HL-60 (cell line): Measurements from ENCODE around the gene TOP3A.
"Not testable (repeated sequence)": the region's sequence is repeated elsewhere in the genome, so short reads cannot be mapped to it uniquely, and the experiment has no call there.

Experiments
- DNase-seq, 2 experiments: peaks; one replicate each; pipeline ENCODE4 v3.0.0-alpha.2; 2010 to 2020; ENCODE audit warnings: low read depth in 1 of 2, low spot score in 1 of 2
- H3K27ac ChIP-seq: fragments of 250-450 bp; sonication (Bioruptor Pico); replicated peaks from 2 replicates; pipeline ENCODE4 v1.5.1; 2020; ENCODE audit warnings: mild to moderate bottlenecking, moderate library complexity
- H3K27me3 ChIP-seq: fragments of 250-450 bp; sonication (Bioruptor Pico); 2 replicates; pipeline ENCODE4 v1.5.1; 2021; ENCODE audit warnings: mild to moderate bottlenecking, moderate library complexity; ENCODE audit not compliant: insufficient read depth, poor library complexity, severe bottlenecking
- H3K4me3 ChIP-seq: replicated peaks from 2 replicates; pipeline ENCODE4 v1.5.1; 2011; ENCODE audit warnings: mild to moderate bottlenecking, control low read depth, low read length; ENCODE audit not compliant: insufficient read depth
- GABPA ChIP-seq: IDR thresholded peaks from 2 replicates; pipeline ENCODE4 v1.6.1; 2012; ENCODE audit warnings: low read depth
- POLR2AphosphoS5 ChIP-seq: IDR thresholded peaks from 2 replicates; pipeline ENCODE4 v1.6.1; 2012; ENCODE audit warnings: low read depth
- REST ChIP-seq: IDR thresholded peaks from 2 replicates; pipeline ENCODE4 v1.6.1; 2012; ENCODE audit warnings: low read depth; ENCODE audit not compliant: insufficient replicate concordance
- SPI1 ChIP-seq: IDR thresholded peaks from 2 replicates; pipeline ENCODE4 v1.6.1; 2012; ENCODE audit warnings: low read depth, mild to moderate bottlenecking, borderline replicate concordance
- TF ChIP-seq, protein P1 (sequence below): IDR thresholded peaks from one replicate; pipeline ENCODE4 v1.5.1; 2011; ENCODE audit warnings: low read length, control low read depth, inconsistent platforms; ENCODE audit not compliant: insufficient read depth

Gene TOP3A

DNA sequence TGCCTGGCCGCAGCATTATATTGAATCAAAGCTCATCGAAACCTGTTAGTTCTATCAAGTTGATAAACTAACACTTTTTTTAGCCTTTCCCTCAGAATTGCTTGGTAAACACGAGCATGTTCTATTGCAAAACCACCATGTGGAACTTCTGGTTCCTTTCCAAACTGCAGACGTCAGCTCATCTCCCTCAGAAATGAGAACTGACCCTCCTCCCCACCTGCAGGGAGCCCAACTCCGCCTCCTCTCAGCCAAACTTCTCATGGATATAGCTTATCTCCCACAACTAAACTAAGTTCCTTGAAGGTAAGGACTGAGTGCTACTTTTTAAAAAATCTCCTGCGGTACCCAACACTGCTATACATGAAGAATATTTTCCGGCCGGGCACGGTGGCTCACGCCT lies 41.8 kb upstream of the TOP3A start:
- no peak overlapping the region for H3K27ac ChIP-seq
- TF ChIP-seq REST = no peak
- no peak for TF ChIP-seq POLR2AphosphoS5
- TF ChIP-seq, protein P1, sequence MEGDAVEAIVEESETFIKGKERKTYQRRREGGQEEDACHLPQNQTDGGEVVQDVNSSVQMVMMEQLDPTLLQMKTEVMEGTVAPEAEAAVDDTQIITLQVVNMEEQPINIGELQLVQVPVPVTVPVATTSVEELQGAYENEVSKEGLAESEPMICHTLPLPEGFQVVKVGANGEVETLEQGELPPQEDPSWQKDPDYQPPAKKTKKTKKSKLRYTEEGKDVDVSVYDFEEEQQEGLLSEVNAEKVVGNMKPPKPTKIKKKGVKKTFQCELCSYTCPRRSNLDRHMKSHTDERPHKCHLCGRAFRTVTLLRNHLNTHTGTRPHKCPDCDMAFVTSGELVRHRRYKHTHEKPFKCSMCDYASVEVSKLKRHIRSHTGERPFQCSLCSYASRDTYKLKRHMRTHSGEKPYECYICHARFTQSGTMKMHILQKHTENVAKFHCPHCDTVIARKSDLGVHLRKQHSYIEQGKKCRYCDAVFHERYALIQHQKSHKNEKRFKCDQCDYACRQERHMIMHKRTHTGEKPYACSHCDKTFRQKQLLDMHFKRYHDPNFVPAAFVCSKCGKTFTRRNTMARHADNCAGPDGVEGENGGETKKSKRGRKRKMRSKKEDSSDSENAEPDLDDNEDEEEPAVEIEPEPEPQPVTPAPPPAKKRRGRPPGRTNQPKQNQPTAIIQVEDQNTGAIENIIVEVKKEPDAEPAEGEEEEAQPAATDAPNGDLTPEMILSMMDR = no peak
- no peak for TF ChIP-seq SPI1
- no peak for TF ChIP-seq GABPA
- DNase-seq = peak in 1 of 2 experiments; percentile 38
- H3K27me3 ChIP-seq = no peaks in the 10 kb centered on the region
- H3K4me3 ChIP-seq = no peak overlapping the region

GRCh38 chr17:18353541-18353940 lies 38.7 kb upstream of the TOP3A start:
- no peak overlapping the region for H3K4me3 ChIP-seq
- H3K27me3 ChIP-seq = no peaks in the 10 kb centered on the region
- TF ChIP-seq, protein P1 = no peak
- no peak for DNase-seq
- H3K27ac ChIP-seq = no peak overlapping the region

DNA sequence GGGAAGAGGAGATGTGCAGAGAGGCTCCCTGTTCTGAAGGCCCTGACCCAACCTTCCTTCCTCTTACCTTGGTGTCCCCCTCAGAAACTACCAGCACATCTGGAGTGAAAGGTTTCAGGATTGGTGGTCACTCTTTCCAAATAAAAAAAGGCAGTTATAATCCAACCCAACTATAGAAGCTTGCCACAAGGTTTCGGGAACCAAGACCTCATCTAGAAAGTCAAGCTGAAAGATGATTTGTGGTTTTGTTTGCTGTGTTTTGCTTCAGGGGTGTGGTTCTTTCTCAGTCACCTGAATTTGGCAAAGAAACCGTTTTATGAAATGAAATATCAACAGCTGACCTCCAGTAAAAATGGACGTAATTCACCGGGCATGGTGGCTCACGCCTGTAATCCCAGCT lies 29.2 kb upstream of the TOP3A start:
- H3K4me3 ChIP-seq = no peak overlapping the region
- H3K27me3 ChIP-seq = no peaks in the 10 kb centered on the region
- DNase-seq = no peak
- TF ChIP-seq SPI1 (no peak), GABPA (no peak), POLR2AphosphoS5 (no peak)
- no peak overlapping the region for H3K27ac ChIP-seq

DNA sequence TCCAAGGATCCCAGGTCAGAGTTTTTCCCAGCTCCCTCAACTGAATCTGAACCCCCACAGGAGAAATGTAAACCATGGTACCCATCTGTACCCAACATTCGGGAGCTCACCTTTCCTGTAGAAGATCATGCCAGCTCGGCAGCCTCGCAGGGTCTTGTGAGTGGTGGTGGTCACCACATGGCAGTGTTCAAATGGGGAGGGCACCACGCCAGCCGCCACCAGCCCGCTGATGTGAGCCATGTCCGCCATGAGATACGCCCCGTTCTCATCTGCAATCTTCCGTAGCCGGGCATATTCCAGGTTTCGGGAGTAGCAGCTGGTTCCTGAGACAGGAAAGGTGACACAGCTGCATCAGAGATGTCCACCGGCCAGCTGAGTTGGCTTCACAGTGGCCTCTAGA lies 25.1 kb upstream of the TOP3A start:
- Histone ChIP-seq H3K27ac (no peak overlapping the region), H3K27me3 (no peaks in the 10 kb centered on the region), H3K4me3 (no peak overlapping the region)
- DNase-seq = no peak
- no peak for TF ChIP-seq REST
- TF ChIP-seq, protein P1 = no peak
- TF ChIP-seq GABPA = no peak
- TF ChIP-seq POLR2AphosphoS5 = no peak
- TF ChIP-seq SPI1 = no peak

DNA sequence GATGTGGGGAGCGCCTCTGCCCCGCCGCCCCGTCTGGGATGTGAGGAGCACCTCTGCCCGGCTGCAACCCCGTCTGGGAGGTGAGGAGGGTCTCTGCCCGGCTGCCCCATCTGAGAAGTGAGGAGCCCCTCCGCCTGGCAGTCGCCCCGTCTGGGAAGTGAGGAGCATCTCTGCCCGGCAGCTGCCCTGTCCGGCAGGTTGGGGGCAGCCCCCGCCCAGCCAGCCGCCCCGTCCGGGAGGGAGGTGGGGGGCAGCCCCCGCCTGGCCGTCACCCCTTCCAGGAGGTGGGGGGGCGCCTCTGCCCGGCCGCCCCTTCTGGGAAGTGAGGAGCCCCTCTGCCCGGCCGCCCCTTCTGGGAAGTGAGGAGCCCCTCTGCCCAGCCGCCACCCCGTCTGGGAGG lies 23.4 kb upstream of the TOP3A start:
- H3K4me3 ChIP-seq, DNase-seq, H3K27ac ChIP-seq, H3K27me3 ChIP-seq: not testable (repeated sequence)
